22Rv1 (cell line): ENCODE data around the gene SLC4A7.

Experiments used
- ZFX ChIP-seq: fragments of 450-650 bp; IDR thresholded peaks from 2 replicates; pipeline ENCODE4 v1.6.1; 2017; ENCODE audit warnings: antibody characterized with exemption, borderline replicate concordance
- TF ChIP-seq, protein P1 (sequence below): fragments of 450-650 bp; IDR thresholded peaks from 2 replicates; pipeline ENCODE4 v1.5.1; 2017; ENCODE audit warnings: mild to moderate bottlenecking

DNA sequence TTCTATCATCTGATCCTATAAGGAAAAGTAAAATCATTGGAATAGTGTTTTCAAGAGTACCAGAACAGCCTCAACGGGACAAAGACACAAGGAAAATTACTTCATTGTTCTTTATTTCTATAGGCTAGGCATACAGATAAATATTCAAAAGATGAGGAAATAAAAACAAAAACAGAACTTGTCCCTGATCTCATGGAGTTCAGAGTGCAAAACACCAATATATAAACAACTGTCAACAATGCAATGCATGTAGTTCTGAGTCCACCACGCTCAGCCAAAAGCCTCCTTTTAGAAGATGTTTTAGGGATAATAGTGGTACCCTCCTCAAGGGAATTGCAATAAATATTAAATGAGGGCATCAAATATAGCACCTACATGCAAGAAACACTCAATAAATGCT is 4.6 kb upstream of the SLC4A7 start:
- TF ChIP-seq, protein P1, sequence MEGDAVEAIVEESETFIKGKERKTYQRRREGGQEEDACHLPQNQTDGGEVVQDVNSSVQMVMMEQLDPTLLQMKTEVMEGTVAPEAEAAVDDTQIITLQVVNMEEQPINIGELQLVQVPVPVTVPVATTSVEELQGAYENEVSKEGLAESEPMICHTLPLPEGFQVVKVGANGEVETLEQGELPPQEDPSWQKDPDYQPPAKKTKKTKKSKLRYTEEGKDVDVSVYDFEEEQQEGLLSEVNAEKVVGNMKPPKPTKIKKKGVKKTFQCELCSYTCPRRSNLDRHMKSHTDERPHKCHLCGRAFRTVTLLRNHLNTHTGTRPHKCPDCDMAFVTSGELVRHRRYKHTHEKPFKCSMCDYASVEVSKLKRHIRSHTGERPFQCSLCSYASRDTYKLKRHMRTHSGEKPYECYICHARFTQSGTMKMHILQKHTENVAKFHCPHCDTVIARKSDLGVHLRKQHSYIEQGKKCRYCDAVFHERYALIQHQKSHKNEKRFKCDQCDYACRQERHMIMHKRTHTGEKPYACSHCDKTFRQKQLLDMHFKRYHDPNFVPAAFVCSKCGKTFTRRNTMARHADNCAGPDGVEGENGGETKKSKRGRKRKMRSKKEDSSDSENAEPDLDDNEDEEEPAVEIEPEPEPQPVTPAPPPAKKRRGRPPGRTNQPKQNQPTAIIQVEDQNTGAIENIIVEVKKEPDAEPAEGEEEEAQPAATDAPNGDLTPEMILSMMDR: no peak
- TF ChIP-seq ZFX: no peak
